ENCODE results near the gene EFCAB12.
A peak's percentile ranks its signal among the peaks of the same experiment; 100 is the strongest.
"Not testable (repeated sequence)": the region's sequence is repeated elsewhere in the genome, so short reads cannot be mapped to it uniquely, and the experiment has no call there.

The EFCAB12 gene

GRCh38 chr3:129418041-129418973, 10.1 kb downstream of the EFCAB12 start:
- no peak for DNase-seq

GRCh38 chr3:129417326-129417725, 11.1 kb downstream of the EFCAB12 start:
- no peak for DNase-seq

GRCh38 chr3:129416415-129416814, 12.0 kb downstream of the EFCAB12 start:
- no peak for DNase-seq

- DNase-seq, result no peak
These were observed 12.6 kb downstream of the EFCAB12 start for GRCh38 chr3:129415830-129416229.

- no peak for DNase-seq
These were observed 13.1 kb downstream of the EFCAB12 start for GRCh38 chr3:129415378-129415777.

GRCh38 chr3:129413687-129414506, 14.5 kb downstream of the EFCAB12 start:
- no peak for DNase-seq

- not testable (repeated sequence) for DNase-seq
These were observed 15.2 kb downstream of the EFCAB12 start for GRCh38 chr3:129413238-129413637.

GRCh38 chr3:129412542-129413198, 15.8 kb downstream of the EFCAB12 start:
- DNase-seq, result no peak

- no peak for DNase-seq
These were observed 17.5 kb downstream of the EFCAB12 start for GRCh38 chr3:129410971-129411370.

GRCh38 chr3:129409541-129409940, 18.9 kb downstream of the EFCAB12 start:
- no peak for DNase-seq

- no peak for DNase-seq
These were observed 23.8 kb downstream of the EFCAB12 start for GRCh38 chr3:129404610-129405009.

- DNase-seq, result no peak
These were observed 24.3 kb downstream of the EFCAB12 start for GRCh38 chr3:129404130-129404529.

GRCh38 chr3:129403450-129403849, 25.0 kb downstream of the EFCAB12 start:
- no peak for DNase-seq

GRCh38 chr3:129402616-129403015, 25.8 kb downstream of the EFCAB12 start:
- no peak for DNase-seq

- DNase-seq, result no peak
These were observed 26.2 kb downstream of the EFCAB12 start for GRCh38 chr3:129402210-129402609.

- DNase-seq, result no peak
These were observed 28.5 kb downstream of the EFCAB12 start for GRCh38 chr3:129399895-129400357.

GRCh38 chr3:129399145-129399894, 29.1 kb downstream of the EFCAB12 start:
- DNase-seq, result peak; percentile 95 to 99 (median 97)

GRCh38 chr3:129398803-129399144, 29.7 kb downstream of the EFCAB12 start:
- peak in 2 of 3 experiments; percentile 67 to 71 for DNase-seq

- DNase-seq, result not testable (repeated sequence)
These were observed 34.5 kb downstream of the EFCAB12 start for GRCh38 chr3:129393760-129394564.

- DNase-seq, result no peak
These were observed 35.2 kb downstream of the EFCAB12 start for GRCh38 chr3:129393271-129393670.

GRCh38 chr3:129392106-129392887, 36.1 kb downstream of the EFCAB12 start:
- not testable (repeated sequence) for DNase-seq
